Activated CD4-positive, alpha-beta T cell treated with anti-CD3 and anti-CD28 coated beads for 1 hour (primary cell): ENCODE results near the gene SMAD7.

Experiments
- DNase-seq: peaks from one replicate; pipeline ENCODE4 v3.0.0-alpha.2; 2020

The SMAD7 gene

GRCh38 chr18:48959921-48960920 is 9.5 kb upstream of the SMAD7 start:
- DNase-seq: no peak

- DNase-seq: no peak
Observed at GRCh38 chr18:48959551-48959920, 8.8 kb upstream of the SMAD7 start.

- no peak for DNase-seq
Observed at GRCh38 chr18:48958951-48959350, 8.2 kb upstream of the SMAD7 start.

- DNase-seq: no peak
Observed at GRCh38 chr18:48957616-48958015, 6.9 kb upstream of the SMAD7 start.

- DNase-seq: no peak
Observed at GRCh38 chr18:48957136-48957535, 6.4 kb upstream of the SMAD7 start.

GRCh38 chr18:48956356-48956755 is 5.6 kb upstream of the SMAD7 start:
- DNase-seq: no peak

- no peak for DNase-seq
Observed at GRCh38 chr18:48955830-48956261, 5.1 kb upstream of the SMAD7 start.

- no peak for DNase-seq
Observed at GRCh38 chr18:48954886-48955819, 4.4 kb upstream of the SMAD7 start.

- no peak for DNase-seq
Observed at GRCh38 chr18:48953104-48953706, 2.4 kb upstream of the SMAD7 start.

GRCh38 chr18:48952287-48953103 is 1.7 kb upstream of the SMAD7 start:
- no peak for DNase-seq

GRCh38 chr18:48951448-48952286 is 902 bp upstream of the SMAD7 start:
- peak; percentile 73 for DNase-seq

- DNase-seq: no peak
Observed at GRCh38 chr18:48949606-48950535, 894 bp downstream of the SMAD7 start.

- DNase-seq: no peak
Observed at GRCh38 chr18:48949050-48949605, 1.6 kb downstream of the SMAD7 start.

GRCh38 chr18:48948112-48949049 is 2.4 kb downstream of the SMAD7 start:
- peak; percentile 30 for DNase-seq

GRCh38 chr18:48947560-48947959 is 3.2 kb downstream of the SMAD7 start:
- DNase-seq: no peak

GRCh38 chr18:48947092-48947491 is 3.7 kb downstream of the SMAD7 start:
- no peak for DNase-seq

GRCh38 chr18:48946329-48946835 is 4.4 kb downstream of the SMAD7 start:
- DNase-seq: no peak

GRCh38 chr18:48945953-48946217 is 4.9 kb downstream of the SMAD7 start:
- no peak for DNase-seq

GRCh38 chr18:48944634-48945033 is 6.1 kb downstream of the SMAD7 start:
- DNase-seq: no peak
